ENCODE results near the gene EFEMP2. TPM values are rescaled to one million over a fixed set of nuclear protein-coding genes. Genes with fewer than 3 reads are reported as not detected.

EFEMP2 gene
- total RNA-seq, 1 donor, result 94.8 TPM

DNA sequence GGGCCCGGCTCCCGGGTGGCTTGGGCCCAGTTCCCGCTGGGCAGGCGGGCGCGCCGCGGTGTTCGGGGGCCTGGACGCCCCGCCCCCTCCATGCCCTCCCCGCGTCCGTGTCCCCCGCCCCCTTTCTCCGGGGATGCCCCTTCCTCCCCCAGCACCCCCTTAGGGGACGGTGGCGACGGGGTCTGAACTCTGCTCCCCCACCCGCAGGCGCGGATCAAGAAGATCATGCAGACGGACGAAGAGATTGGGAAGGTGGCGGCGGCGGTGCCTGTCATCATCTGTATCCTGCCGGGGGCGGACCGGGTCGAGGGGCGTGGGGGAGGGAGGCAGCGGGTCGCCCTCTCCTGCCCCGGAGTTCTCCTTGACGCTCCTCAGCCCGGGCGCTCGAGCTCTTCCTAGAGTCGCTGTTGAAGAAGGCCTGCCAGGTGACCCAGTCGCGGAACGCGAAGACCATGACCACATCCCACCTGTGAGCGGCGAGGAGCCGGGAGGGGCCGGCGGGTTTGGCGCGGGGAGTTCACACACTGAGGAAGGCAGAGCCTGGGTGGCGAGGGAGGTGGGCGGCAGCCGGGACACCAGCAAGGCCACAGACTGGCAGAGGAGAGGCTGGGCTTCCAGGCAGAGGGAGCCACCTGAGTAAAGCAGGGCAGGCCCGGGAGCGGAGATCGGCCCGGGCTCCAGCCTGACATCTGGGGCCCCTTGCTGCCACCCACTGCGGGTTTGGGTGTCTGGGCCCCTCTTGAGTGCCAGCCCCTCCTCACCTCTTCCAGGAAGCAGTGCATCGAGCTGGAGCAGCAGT lies 47.2 kb upstream of the EFEMP2 start:
- TF ChIP-seq, protein P1, sequence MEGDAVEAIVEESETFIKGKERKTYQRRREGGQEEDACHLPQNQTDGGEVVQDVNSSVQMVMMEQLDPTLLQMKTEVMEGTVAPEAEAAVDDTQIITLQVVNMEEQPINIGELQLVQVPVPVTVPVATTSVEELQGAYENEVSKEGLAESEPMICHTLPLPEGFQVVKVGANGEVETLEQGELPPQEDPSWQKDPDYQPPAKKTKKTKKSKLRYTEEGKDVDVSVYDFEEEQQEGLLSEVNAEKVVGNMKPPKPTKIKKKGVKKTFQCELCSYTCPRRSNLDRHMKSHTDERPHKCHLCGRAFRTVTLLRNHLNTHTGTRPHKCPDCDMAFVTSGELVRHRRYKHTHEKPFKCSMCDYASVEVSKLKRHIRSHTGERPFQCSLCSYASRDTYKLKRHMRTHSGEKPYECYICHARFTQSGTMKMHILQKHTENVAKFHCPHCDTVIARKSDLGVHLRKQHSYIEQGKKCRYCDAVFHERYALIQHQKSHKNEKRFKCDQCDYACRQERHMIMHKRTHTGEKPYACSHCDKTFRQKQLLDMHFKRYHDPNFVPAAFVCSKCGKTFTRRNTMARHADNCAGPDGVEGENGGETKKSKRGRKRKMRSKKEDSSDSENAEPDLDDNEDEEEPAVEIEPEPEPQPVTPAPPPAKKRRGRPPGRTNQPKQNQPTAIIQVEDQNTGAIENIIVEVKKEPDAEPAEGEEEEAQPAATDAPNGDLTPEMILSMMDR (IDR thresholded peaks at IDR 0.05; ENCODE audit: extremely low read depth, low read depth, low read length), result no peak
- DNase-seq (ENCODE audit: insufficient read length, low spot score, missing footprints), result peak; percentile 91
- Histone ChIP-seq H3K4me3 (ENCODE audit: insufficient read depth, low read length) (peak overlapping the region; percentile 92), H3K27ac (ENCODE audit: low read depth, low read length) (peak overlapping the region; percentile 63), H3K79me2 (ENCODE audit: insufficient read depth, low read length) (peaks cover 69% of the 10 kb centered on the region), H3K27me3 (ENCODE audit: insufficient read depth, low read length) (no peaks in the 10 kb centered on the region), H3K36me3 (ENCODE audit: insufficient read depth, low read length) (peaks cover 41% of the 10 kb centered on the region), H4K20me1 (ENCODE audit: insufficient read depth, low read length) (peaks cover 6% of the 10 kb centered on the region), H3K9me3 (ENCODE audit: low read depth, low read length) (no peaks in the 10 kb centered on the region), H3K4me1 (ENCODE audit: insufficient read depth, low read length) (peaks cover 50% of the 10 kb centered on the region), H2AFZ (ENCODE audit: low read length) (no peak overlapping the region), H3K4me2 (ENCODE audit: insufficient read depth, low read length) (peak overlapping the region; percentile 94)

DNA sequence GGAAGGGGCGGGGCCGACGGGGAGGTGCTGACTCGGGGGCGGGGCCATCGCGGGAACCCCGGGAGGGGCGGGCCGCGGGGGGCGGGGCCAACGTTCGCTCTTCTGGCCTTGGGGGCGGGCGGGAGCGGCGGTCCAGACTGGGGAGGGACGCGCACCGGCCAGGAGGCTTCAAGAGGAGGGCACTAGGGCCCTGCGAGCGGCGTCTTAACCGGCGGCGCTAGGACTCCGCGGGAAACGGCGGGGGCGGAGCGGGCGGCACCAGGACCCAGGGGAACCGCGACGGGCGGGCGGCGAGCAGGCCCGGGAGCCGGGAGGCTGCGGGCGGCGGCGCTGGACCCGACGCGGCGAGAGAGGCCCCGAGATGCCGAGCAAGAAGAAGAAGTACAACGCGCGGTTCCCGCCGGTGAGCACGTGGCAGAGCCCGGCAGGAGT lies 46.6 kb upstream of the EFEMP2 start, which contains the start of gene DRAP1:
Gene DRAP1, plus strand, starts transcription at position 286 of the 432 bp plus-strand sequence. Its CDS starts 76 bp downstream, at position 362.
- Histone ChIP-seq H3K4me3 (ENCODE audit: insufficient read depth, low read length) (peak within 1 kb of the TSS; percentile 92), H3K27ac (ENCODE audit: low read depth, low read length) (peak within 1 kb of the TSS; percentile 95), H3K9me3 (ENCODE audit: low read depth, low read length) (no peaks in the 10 kb centered on the region), H3K4me2 (ENCODE audit: insufficient read depth, low read length) (peak within 1 kb of the TSS; percentile 94), H3K27me3 (ENCODE audit: insufficient read depth, low read length) (no peaks in the 10 kb centered on the region), H3K4me1 (ENCODE audit: insufficient read depth, low read length) (peaks cover 54% of the 10 kb centered on the region), H2AFZ (ENCODE audit: low read length) (peak within 1 kb of the TSS; percentile 63), H4K20me1 (ENCODE audit: insufficient read depth, low read length) (peaks cover 6% of the 10 kb centered on the region), H3K79me2 (ENCODE audit: insufficient read depth, low read length) (peaks cover 68% of the 10 kb centered on the region), H3K36me3 (ENCODE audit: insufficient read depth, low read length) (peaks cover 34% of the 10 kb centered on the region)
- DNase-seq (ENCODE audit: insufficient read length, low spot score, missing footprints), result peak; percentile 100
- TF ChIP-seq, protein P1 (IDR thresholded peaks at IDR 0.05; ENCODE audit: extremely low read depth, low read depth, low read length), result no peak

DNA sequence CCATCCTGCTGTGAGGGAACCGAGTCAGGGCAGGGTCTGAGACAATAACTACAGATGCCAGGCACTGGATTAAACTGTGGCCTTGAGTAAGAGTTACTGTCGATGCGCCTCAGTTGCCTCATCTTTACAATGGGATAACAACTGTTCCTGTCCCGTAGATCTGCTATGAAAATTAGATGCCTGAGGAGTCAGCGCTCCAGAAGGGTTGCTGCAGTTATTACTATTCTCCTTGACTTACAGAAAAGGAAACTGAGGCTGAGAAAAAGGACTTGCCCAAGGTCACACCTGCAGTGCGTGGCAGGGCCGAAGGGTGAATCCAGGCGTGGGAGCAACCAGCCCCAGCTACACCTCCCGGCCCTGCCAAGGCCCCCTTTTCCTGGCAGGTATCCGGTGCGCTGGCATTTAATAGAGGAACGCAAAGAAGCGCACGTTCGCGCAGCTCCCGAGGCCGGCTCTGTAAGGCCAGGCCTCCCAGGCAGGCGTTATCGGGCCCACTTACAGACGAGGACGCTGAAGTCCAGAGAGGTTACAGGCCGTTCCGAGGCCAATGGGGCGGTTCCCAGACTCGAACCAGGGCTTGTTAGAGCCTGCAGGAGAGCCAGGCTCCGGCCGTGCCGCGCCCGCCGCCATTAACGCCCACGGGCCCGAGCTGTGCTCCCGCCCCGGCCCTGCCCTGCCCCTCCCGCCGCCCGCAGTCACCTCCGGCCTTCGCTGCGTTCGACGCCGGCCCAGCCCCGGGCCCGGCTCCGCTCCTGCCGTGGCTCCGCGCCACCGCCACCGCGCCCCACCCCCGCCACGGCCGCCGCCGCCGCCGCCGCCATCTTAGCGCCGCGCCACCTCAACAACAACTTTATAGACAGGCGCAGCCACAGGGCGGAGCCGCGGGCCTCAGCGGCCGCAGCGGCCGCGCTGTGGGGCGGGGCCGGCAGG lies 45.9 kb upstream of the EFEMP2 start, which contains the start of gene C11orf68:
Gene C11orf68, minus strand, starts transcription at position 852 of the 930 bp plus-strand sequence. Its CDS starts 31 bp downstream, at position 821.
- peaks cover 6% of the 10 kb centered on the region for H4K20me1 ChIP-seq (ENCODE audit: insufficient read depth, low read length)
- H3K79me2 ChIP-seq (ENCODE audit: insufficient read depth, low read length), result peaks cover 68% of the 10 kb centered on the region
- peak within 1 kb of the TSS; percentile 92 for H3K4me3 ChIP-seq (ENCODE audit: insufficient read depth, low read length)
- no peaks in the 10 kb centered on the region for H3K9me3 ChIP-seq (ENCODE audit: low read depth, low read length)
- DNase-seq (ENCODE audit: insufficient read length, low spot score, missing footprints), result peak; percentile 88
- TF ChIP-seq, protein P1 (IDR thresholded peaks at IDR 0.05; ENCODE audit: extremely low read depth, low read depth, low read length), result no peak
- peaks cover 59% of the 10 kb centered on the region for H3K4me1 ChIP-seq (ENCODE audit: insufficient read depth, low read length)
- H3K27me3 ChIP-seq (ENCODE audit: insufficient read depth, low read length), result no peaks in the 10 kb centered on the region
- peak within 1 kb of the TSS; percentile 63 for H2AFZ ChIP-seq (ENCODE audit: low read length)
- peaks cover 32% of the 10 kb centered on the region for H3K36me3 ChIP-seq (ENCODE audit: insufficient read depth, low read length)
- peak within 1 kb of the TSS; percentile 95 for H3K27ac ChIP-seq (ENCODE audit: low read depth, low read length)
- peak within 1 kb of the TSS; percentile 94 for H3K4me2 ChIP-seq (ENCODE audit: insufficient read depth, low read length)
